Measurements from ENCODE around the gene MYO9A. TPM values are rescaled to one million over a fixed set of nuclear protein-coding genes. Genes with fewer than 3 reads are reported as not detected.

The MYO9A gene
- total RNA-seq, 1 donor from 2014 or later, result 79.5 TPM

- H3K4me3 Mint-ChIP-seq, result peak overlapping the region; percentile 39
- H3K27me3 Mint-ChIP-seq (ENCODE audit: low read depth), result no peaks in the 10 kb centered on the region
- peaks cover 18% of the 10 kb centered on the region for H3K4me1 Mint-ChIP-seq
- TF ChIP-seq CTCF (IDR thresholded peaks at IDR 0.05; ENCODE audit: unreplicated experiment), result no peak
- H3K9me3 Mint-ChIP-seq, result no peaks in the 10 kb centered on the region
- H3K27ac Mint-ChIP-seq, result peak overlapping the region; percentile 71
- no peaks in the 10 kb centered on the region for H3K36me3 Mint-ChIP-seq
- peak; percentile 46 to 76 for DNase-seq (ENCODE audit: low spot score in 2 of 2, unreplicated experiment in 2 of 2)
These were observed 37.2 kb upstream of the MYO9A start for GRCh38 chr15:72155003-72155621.

DNA sequence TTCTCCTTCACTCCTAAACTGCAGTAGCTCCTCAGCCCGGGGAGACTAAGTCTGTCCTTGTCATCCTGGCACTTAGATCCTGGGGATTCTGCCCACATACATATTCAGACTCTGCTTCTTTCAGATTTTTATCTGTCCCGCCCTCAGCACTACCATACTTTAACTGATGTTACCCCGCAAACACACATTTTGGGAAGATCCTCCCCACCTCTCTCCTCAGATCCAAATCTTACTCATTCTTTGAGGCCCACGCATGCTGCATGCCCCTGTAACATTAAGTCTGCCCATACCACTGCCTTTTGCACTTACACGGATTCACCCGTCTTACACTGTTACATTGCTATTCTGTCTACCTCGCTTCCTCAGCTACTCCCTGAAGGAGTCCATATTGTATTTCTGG lies 36.4 kb upstream of the MYO9A start:
- no peak overlapping the region for H3K4me3 Mint-ChIP-seq
- H3K27me3 Mint-ChIP-seq (ENCODE audit: low read depth), result no peaks in the 10 kb centered on the region
- H3K36me3 Mint-ChIP-seq, result peaks cover 1% of the 10 kb centered on the region
- H3K9me3 Mint-ChIP-seq, result no peaks in the 10 kb centered on the region
- no peak for DNase-seq (ENCODE audit: low spot score in 2 of 2, unreplicated experiment in 2 of 2)
- H3K4me1 Mint-ChIP-seq, result peaks cover 18% of the 10 kb centered on the region
- TF ChIP-seq CTCF (IDR thresholded peaks at IDR 0.05; ENCODE audit: unreplicated experiment), result no peak
- H3K27ac Mint-ChIP-seq, result no peak overlapping the region

- DNase-seq (ENCODE audit: low spot score in 2 of 2, unreplicated experiment in 2 of 2), result no peak
- no peaks in the 10 kb centered on the region for H3K9me3 Mint-ChIP-seq
- no peak overlapping the region for H3K27ac Mint-ChIP-seq
- no peak for TF ChIP-seq CTCF (IDR thresholded peaks at IDR 0.05; ENCODE audit: unreplicated experiment)
- H3K4me1 Mint-ChIP-seq, result peaks cover 18% of the 10 kb centered on the region
- H3K27me3 Mint-ChIP-seq (ENCODE audit: low read depth), result no peaks in the 10 kb centered on the region
- H3K36me3 Mint-ChIP-seq, result peaks cover 1% of the 10 kb centered on the region
- no peak overlapping the region for H3K4me3 Mint-ChIP-seq
These were observed 35.5 kb upstream of the MYO9A start for GRCh38 chr15:72153269-72154000.

DNA sequence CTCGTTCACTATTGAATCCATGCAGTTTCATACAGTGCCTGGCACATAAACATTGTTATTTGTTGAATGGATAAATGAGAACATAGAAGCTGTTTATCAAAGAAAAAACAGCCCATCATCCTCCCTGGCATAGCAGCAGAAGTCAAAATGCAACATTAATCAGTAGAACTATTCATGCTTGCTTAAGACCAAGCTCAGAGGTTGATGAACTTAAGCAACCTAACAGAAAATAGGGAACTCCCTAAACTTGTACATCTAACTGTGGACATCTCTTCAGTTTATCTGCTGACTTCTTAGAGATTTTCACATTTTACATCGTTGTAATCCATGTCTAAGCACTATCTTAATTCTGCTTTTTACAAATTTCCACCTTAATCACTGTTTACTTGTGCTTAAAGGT lies 29.5 kb upstream of the MYO9A start:
- Mint-ChIP-seq H3K4me1 (peaks cover 4% of the 10 kb centered on the region), H3K27me3 (ENCODE audit: low read depth) (no peaks in the 10 kb centered on the region)

DNA sequence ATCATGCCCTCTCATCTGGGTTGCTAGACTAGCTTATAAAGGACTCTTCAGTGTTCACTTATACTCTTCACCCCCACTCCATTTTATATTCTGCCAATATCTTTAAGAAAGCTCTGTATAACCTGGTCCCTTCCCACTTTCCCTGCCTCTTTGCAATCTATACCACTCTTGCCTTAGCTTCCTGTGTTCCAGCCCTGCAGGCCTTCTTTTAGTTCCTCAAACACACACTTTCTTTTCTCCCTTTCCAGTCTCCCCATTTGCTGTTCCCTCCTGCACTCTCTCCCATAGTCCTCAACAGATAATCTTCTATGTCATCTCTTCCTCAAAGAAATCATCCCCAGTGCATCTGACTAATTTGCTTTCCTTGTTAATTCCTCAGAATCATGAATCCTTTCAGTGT lies 29.0 kb upstream of the MYO9A start:
- Mint-ChIP-seq H3K9me3 (no peaks in the 10 kb centered on the region), H3K4me1 (peaks cover 8% of the 10 kb centered on the region), H3K36me3 (peaks cover 1% of the 10 kb centered on the region), H3K27ac (no peak overlapping the region), H3K4me3 (no peak overlapping the region), H3K27me3 (ENCODE audit: low read depth) (no peaks in the 10 kb centered on the region)
- no peak for DNase-seq (ENCODE audit: low spot score in 2 of 2, unreplicated experiment in 2 of 2)
- TF ChIP-seq CTCF (IDR thresholded peaks at IDR 0.05; ENCODE audit: unreplicated experiment), result no peak

More for the DNA sequence above, 29.5 kb upstream of the MYO9A start:
- no peak overlapping the region for H3K27ac Mint-ChIP-seq
- no peak for TF ChIP-seq CTCF (IDR thresholded peaks at IDR 0.05; ENCODE audit: unreplicated experiment)
- no peak for DNase-seq (ENCODE audit: low spot score in 2 of 2, unreplicated experiment in 2 of 2)
- H3K9me3 Mint-ChIP-seq, result no peaks in the 10 kb centered on the region
- H3K36me3 Mint-ChIP-seq, result peaks cover 1% of the 10 kb centered on the region
- no peak overlapping the region for H3K4me3 Mint-ChIP-seq

Measured in mesothelial cell of epicardium (in vitro differentiated cells).